SW 1271 (cell line): ENCODE data around the gene BCDIN3D.

ENCODE experiments used
- DNase-seq, 2 experiments: peaks; one replicate each; lab custom pipeline; 2025; lab: John Stamatoyannopoulos, UW

The BCDIN3D gene

DNA sequence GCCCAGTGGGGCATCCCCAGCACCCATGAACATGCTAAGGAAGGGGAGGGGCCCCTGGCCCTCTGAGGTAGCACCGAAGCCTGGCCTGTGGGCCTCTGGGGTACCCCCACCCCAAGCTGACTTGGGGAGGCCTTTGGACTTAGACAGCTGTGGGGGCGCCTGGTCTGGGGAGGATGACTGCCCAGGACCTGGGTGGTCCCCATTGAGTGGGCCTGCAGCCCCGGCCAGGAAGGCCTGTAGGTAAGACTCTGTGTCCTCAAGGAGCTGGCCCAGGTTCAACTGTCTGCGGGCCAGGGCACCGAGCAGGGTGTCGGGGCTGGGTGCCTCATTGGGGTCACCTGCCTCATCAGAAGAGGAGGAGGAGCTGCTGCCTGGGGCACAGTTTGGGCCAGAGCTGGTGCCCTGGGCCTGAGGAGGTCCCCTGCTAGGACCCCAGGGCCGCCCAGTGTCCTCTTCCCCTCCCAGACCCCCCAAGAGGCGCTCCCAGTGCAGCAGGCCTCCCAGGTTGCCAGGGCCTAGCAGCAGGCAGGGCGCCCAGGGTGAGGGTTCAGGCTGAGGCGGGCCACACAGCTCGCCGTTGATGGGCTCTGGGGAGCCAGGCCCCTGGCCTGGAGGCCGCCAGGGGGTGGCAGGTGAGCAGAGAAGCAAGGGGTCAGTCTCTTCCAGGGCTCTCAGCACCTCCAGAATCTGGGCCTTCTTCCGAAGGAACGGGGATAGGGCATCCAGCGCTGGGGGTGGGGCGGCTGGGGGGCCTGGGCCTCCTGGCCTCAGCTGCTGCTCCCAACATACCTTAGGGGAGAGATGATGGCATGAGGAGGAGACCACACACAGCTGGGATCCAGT, 46.1 kb downstream of the BCDIN3D start:
- DNase-seq: no peak

DNA sequence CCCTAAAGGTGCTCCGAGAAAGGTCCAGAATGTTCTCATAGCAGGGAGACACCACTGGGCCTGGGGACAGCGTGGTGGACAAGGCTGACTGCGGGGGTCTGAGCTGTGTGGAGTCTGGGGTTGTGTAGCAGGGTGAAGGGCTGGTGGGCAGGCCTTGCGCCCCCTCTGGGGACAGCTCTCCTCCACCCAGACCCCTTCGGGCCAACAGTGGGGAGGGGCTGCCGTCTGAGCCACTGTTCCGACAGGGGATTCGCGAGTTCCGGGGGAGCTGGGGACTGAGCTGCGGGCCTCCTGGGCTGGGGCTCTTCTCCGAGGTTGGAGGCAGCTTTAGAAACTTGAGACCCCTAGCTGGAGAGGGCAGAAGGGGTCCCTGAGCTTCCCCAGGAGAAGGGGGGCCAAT, 46.8 kb downstream of the BCDIN3D start:
- no peak for DNase-seq

DNA sequence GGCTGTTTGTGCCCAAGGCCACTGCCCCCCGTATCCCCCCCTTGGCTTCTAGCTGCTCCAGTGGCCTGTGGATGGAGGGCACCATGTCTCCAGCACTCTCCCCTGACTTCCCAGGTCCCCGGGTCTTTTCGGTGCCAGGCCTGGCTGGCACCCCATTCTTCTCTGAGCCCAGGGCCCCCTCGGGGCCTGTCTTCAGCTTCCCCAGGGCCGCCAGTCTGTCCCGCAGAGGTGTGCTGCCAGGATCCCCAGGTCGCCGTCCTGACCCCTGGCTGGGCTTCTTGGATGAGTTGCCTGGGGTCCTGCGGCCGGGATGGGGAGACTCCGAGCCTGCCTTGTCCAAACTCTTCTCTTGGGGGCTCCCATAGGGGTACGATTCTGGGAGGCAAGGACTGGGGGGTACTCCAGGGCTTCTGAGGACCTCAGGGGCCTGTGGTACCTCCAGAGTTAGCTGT, 47.2 kb downstream of the BCDIN3D start:
- DNase-seq: no peak

DNA sequence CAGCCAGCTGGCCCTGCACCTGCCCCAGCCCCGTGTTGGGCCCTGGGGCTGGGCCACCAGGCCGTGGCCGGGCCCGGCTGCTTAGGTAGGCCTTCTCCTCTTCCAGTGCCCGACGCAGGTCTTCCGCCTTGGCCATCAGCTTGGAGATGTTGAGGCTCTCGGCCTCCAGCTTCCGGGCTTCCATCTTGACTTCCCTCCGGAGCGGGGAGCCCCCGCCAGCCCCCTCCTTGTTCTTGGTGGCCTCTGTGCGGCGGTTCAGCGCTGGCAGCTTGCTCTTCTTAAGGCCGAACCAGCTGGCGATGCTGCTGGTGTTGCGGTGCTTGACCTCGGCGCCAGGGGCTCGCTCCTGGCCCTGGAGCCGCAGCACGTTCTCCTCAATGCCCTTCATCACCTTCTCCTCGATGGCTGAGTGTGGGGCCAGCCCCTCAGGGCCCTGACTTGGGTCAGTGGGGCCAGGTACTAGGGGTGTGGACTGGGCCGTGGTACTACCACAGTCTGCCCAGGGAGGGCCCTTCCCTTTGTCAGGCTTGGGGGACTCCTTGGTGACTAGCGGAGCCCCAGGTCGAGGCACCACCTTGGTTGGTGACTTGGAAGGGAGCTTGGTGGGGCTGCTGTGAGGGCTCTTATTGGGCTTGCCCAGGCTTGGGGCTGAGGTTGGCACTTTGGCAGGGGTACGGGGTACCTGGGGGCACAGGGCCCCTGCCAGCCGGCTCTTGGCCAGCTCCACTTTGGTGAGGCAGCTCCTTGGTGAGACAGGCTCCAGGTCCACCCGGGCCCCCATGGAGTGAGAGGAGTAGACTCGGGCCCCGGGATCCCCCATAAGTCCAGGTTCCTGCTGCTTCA, 47.9 kb downstream of the BCDIN3D start:
- DNase-seq: no peak

DNA sequence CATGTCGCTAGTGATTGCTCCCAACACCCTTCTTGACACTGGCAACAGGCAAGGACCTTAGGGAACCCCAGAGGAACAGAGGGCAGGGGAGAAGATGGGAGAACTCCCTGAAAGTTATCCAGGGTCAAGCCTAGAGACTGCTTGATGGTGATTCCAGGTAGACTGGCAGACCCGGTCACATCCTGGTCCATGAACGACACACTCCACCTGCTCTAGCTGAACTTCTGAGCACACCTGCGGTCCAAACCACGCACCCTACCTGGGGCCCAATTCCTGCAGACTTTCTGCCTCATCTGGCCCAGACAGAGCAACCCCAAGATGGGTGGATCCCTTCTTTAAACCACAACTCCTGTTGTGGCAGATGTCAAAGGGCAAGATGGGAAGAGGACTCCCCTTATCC, 48.9 kb downstream of the BCDIN3D start:
- no peak for DNase-seq

DNA sequence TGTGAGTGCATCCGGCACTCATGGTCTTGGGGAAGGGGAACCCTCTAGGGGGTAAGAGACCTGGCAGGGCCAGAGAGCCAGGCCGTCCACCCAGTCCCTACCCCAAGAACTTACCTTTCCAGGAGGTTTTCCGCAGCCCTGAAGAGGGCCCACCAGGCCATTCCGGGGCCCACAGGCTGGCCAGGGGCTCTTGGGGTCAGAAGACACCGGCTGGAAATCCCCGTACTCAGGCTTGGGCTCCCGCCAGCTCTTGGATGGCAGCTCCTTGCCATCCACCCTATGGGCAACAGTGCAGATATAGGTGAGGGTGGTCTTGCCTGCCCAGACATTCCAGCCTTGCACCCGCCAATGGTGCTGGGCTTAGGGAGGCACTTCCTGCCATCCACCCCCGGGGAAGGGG, 49.3 kb downstream of the BCDIN3D start:
- DNase-seq: no peak

DNA sequence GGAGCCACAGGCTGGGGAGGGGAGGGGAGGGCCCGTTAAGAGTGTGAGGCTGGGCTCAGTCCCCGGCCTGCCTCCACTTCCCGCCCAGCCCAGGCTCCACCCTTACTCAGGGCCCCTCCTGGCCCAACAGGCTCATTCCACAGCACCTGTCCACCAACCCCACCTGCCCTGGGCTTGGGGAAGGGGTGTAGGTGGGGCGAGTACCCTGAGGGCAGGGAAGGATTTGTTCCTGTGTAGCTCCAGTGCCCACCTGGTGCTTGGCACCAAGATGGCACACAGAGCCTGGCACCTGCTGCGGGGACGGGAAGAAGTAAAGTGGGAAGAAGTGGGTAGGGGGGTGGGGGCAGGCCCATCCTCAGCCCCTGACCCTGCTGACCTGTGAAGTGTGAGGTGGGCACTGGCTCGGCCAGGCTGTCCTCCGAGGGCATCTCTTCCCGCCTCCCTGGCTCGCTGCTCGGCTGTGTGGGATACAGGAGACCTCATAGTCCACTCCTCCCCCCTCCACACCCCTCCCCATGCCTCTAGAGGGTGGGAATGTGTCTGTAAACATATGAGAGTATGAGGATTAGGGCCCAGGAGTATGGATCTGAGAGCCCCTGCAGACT, 49.8 kb downstream of the BCDIN3D start:
- DNase-seq: no peak

DNA sequence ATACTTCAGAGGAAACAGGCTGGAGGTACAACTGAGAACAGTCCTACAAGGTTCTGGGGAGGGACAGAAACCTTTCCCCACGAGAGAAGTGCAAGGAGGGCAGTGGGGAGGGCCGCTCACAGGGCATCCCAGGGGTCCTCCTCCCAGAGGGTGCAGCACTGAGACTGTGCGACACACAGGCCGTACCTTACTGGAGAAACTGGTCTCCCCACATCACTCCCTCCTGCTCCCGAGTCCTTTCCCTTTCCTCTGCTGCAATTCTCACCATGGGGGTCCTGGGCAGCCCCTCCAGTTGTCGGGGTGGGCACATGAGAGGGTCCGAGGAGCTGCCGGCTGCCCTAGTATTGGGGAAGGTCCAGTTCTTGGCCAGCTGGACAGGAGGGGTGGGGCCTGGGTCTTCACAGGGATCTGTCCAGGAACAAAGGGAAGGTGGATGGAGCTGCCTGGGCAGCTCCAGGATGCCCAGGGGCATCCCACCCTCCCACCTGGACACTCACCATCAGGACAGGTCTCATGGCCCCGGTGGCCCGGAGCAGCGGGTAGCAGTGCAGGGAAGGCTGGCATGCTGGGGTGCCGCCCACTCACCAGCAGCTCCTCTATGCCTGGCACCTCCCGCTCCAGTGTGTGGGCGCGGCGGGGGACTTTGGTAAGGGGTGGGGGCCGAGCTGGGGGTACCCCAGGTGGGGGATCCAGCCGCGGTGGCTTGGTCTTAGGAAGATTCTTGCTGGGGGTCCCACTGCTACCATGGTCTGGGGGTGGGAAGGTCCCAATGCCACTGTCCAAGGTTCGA, 50.5 kb downstream of the BCDIN3D start:
- DNase-seq: no peak

DNA sequence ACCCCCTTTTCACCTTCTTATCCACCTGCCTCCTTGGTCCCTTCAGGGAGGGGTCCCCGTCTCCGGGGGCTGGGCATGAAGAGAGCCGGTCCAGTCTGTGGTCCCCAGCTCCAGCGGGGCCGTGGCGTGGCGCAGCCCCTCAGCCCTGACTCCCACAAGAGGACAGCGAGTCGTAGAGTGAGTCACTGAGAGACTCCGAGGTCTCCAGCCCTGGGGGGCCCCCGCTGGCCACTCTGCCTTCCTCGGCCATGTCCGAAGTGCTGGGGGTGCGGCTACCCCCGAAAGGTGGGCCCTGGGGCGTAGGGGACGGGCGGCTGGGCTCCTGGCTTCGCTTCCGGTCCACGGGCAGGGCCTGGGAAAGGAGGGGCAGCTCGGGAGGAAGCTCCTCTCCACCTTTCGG, 51.2 kb downstream of the BCDIN3D start:
- DNase-seq: no peak

DNA sequence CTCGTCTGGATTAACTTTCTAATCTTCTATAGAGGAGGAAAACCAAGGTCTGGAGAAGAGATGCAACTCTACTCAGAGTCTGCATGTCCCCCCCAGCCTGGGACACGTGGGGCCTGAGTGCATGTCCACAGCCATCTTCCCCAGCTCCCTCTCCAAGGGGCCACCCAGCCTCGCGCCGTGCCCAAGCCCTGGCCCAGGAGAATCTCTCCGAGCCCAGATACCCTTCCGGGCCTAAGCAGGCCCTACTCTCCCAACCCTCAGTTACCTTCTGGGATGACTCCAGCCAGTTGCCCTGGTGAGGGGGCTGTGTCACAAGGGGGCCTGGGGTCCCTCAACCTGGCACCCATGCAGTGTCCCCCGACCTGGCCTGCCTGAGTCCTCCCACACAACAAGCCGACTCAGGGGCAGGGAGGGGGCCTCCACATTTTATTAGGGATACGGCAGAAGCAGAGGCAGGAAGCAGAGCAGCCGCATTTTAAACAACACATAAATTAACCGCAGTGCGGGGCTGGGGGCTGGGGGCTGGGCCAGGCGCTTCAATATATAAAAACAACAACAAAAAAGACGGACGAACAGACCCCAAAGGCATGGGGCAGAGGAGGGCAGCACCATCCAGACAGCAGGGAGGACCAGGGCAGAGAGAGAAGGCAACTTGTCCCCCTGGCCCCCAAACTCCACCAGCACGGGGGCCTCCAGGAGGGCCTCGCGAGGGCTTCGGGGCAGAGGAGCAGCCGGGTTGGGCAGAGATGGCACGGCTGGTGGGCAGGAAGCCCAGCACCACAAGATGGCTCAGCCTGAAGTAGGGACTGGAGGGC, 52.0 kb downstream of the BCDIN3D start:
- no peak for DNase-seq

DNA sequence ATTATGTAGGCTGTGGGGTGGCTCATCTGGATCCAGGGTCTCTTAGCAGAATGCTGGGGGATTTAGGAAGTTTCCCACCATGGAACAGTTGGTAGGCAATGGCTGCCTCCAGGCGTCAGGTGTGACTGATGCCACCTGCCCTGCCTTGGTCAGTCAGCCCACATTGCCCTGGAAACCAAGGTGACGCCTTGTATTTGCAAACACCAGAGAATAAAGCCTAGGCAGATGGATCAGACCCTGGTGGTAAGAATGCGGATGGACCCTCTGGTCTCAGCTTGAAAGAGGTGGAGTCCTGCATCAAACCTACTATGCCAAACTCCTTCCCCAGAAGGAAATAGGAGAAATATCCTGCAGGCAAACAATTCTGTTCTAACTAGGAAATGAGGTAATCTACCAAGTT, 52.9 kb downstream of the BCDIN3D start:
- no peak for DNase-seq

DNA sequence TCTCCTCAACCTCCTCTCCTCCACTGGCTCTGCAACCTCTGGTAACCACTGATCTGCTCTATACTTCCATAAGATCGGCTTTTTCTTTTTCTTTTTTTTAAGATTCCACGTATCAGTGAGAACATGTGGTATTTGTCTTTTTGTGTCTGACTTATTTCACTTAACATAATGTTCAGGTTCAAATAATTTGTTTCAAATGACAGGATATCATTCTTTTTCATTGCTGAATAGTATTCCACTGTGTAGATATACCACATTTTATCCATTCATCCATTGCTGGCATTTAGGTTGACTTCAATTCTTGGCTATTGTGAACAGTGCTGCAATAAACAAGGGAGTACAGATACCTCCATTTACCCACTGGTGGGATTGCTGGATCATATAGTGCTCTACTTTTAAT, 55.2 kb downstream of the BCDIN3D start:
- DNase-seq: no peak
